OCI-LY1 (cell line): ENCODE data around the gene SH3PXD2A.

Experiments used
- H2AFZ ChIP-seq: fragments of 200-600 bp; sonication (generic), shearing (Covaris generic); 2 replicates; pipeline ENCODE4 v1.6.0; 2014; ENCODE audit warnings: antibody characterized with exemption, mild to moderate bottlenecking, low read length
- H3F3A ChIP-seq: fragments of 200-600 bp; sonication (generic), shearing (Covaris generic); 2 replicates; pipeline ENCODE4 v1.6.0; 2014; ENCODE audit warnings: mild to moderate bottlenecking, antibody characterized with exemption, low read length, moderate library complexity; ENCODE audit not compliant: insufficient read depth
- H3K27ac ChIP-seq: fragments of 200-600 bp; sonication (generic); 2 replicates; pipeline ENCODE4 v1.5.1; 2014; ENCODE audit warnings: low read length, mixed run types, mild to moderate bottlenecking, low read depth; ENCODE audit not compliant: poor library complexity, severe bottlenecking
- H3K27me3 ChIP-seq: fragments of 200-600 bp; sonication (generic); 2 replicates; pipeline ENCODE4 v1.6.0; 2014; ENCODE audit warnings: antibody characterized with exemption, mild to moderate bottlenecking, low read length, moderate library complexity; ENCODE audit not compliant: insufficient read depth
- H3K36me3 ChIP-seq: fragments of 200-600 bp; sonication (generic); 2 replicates; pipeline ENCODE4 v1.6.1; 2014; ENCODE audit warnings: mild to moderate bottlenecking, antibody characterized with exemption, low read length, moderate library complexity, mixed read lengths; ENCODE audit not compliant: insufficient read depth
- H3K4me1 ChIP-seq: fragments of 200-600 bp; sonication (generic); 2 replicates; pipeline ENCODE4 v1.5.1; 2014; ENCODE audit warnings: mild to moderate bottlenecking, low read length, moderate library complexity; ENCODE audit not compliant: insufficient read depth, severe bottlenecking
- H3K4me2 ChIP-seq: fragments of 200-600 bp; sonication (generic), shearing (Covaris generic); 2 replicates; pipeline ENCODE4 v1.6.1; 2014; ENCODE audit warnings: low read length
- H3K4me3 ChIP-seq: fragments of 200-600 bp; sonication (generic); 2 replicates; pipeline ENCODE4 v1.5.1; 2014; ENCODE audit warnings: low read length, low read depth, mild to moderate bottlenecking, mixed read lengths; ENCODE audit not compliant: poor library complexity, severe bottlenecking
- H3K79me2 ChIP-seq: fragments of 200-600 bp; shearing (Covaris generic); 2 replicates; pipeline ENCODE4 v1.6.1; 2016; ENCODE audit warnings: mixed run types, low read length, mixed read lengths; ENCODE audit not compliant: insufficient read depth
- H3K9ac ChIP-seq: fragments of 200-600 bp; sonication (generic), shearing (Covaris generic); 2 replicates; pipeline ENCODE4 v1.6.1; 2014; ENCODE audit warnings: mild to moderate bottlenecking, low read length, mixed read lengths
- H3K9me2 ChIP-seq: fragments of 200-600 bp; sonication (generic), shearing (Covaris generic); 2 replicates; pipeline ENCODE4 v1.6.1; 2014; ENCODE audit warnings: low read depth, mild to moderate bottlenecking, low read length, mixed read lengths
- H3K9me3 ChIP-seq: fragments of 200-600 bp; shearing (Covaris generic); 2 replicates; pipeline ENCODE4 v1.6.1; 2014; ENCODE audit warnings: low read length, mixed read lengths
- H4K20me1 ChIP-seq: fragments of 200-600 bp; sonication (generic), shearing (Covaris generic); 2 replicates; pipeline ENCODE4 v1.6.0; 2016; ENCODE audit warnings: mild to moderate bottlenecking, low read length; ENCODE audit not compliant: insufficient read depth
- EZH2 ChIP-seq: fragments of 200-600 bp; sonication (generic), shearing (Covaris generic); IDR thresholded peaks from 2 replicates; pipeline ENCODE4 v1.8.0; 2017; ENCODE audit warnings: borderline replicate concordance, mixed run types, mild to moderate bottlenecking, antibody characterized with exemption, low read length, moderate library complexity, mixed read lengths
- TF ChIP-seq, protein P1 (sequence below): fragments of 200-600 bp; sonication (generic), shearing (Covaris generic); IDR thresholded peaks from 2 replicates; pipeline ENCODE4 v1.5.1; 2017; ENCODE audit warnings: mild to moderate bottlenecking, antibody characterized with exemption, low read length, moderate library complexity, mixed read lengths

The SH3PXD2A gene

DNA sequence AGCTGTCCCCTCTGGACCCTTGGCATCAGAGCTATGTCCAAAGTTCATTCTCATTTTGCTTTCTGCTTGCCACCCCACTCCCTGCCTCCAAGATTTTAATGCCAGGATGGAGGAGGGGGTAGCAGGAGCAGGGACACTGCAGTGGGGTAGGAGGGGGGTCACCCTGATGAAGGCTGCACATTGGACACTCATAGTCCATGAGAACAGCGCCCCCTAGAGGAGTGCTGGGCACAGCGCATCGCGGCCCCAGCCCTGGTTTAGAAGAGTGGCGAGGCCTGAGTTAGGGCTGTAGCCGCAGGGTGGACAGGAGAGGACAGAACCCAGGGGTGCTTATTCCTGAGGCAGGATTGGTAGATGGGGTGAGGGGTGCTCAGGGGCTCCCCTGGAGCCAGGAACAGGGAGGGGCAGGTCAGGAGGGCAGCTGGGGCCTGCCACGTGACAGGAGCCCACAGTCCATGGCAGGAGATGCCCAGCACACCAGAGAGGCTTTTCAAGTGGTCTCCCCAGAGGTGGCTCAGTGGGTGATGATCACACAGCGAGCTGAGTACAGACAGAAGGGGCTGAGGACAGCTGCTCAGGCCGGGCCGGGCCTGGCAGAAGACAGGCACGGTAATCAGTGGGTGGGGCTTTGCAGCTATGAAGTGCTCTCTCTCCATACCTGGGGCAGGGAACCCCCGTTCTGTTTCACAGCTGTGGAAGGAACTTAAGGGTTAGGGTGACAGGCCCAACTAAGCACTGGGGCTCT lies 290.4 kb downstream of the SH3PXD2A start:
- TF ChIP-seq, protein P1, sequence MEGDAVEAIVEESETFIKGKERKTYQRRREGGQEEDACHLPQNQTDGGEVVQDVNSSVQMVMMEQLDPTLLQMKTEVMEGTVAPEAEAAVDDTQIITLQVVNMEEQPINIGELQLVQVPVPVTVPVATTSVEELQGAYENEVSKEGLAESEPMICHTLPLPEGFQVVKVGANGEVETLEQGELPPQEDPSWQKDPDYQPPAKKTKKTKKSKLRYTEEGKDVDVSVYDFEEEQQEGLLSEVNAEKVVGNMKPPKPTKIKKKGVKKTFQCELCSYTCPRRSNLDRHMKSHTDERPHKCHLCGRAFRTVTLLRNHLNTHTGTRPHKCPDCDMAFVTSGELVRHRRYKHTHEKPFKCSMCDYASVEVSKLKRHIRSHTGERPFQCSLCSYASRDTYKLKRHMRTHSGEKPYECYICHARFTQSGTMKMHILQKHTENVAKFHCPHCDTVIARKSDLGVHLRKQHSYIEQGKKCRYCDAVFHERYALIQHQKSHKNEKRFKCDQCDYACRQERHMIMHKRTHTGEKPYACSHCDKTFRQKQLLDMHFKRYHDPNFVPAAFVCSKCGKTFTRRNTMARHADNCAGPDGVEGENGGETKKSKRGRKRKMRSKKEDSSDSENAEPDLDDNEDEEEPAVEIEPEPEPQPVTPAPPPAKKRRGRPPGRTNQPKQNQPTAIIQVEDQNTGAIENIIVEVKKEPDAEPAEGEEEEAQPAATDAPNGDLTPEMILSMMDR, result peak; percentile 86
- no peak for TF ChIP-seq EZH2
- Histone ChIP-seq H3K27ac (no peak overlapping the region), H3K9me3 (no peaks in the 10 kb centered on the region), H3K79me2 (no peaks in the 10 kb centered on the region), H4K20me1 (no peaks in the 10 kb centered on the region), H3K4me3 (no peak overlapping the region), H3K36me3 (no peaks in the 10 kb centered on the region), H3K4me1 (no peaks in the 10 kb centered on the region), H2AFZ (no peak overlapping the region), H3K9me2 (no peaks in the 10 kb centered on the region), H3K4me2 (no peak overlapping the region), H3K9ac (no peak overlapping the region), H3K27me3 (no peaks in the 10 kb centered on the region), H3F3A (no peaks in the 10 kb centered on the region)

- TF ChIP-seq, protein P1, result no peak
- TF ChIP-seq EZH2, result no peak
- Histone ChIP-seq H3K4me3 (no peak overlapping the region), H3F3A (no peaks in the 10 kb centered on the region), H3K4me2 (no peak overlapping the region), H3K9ac (no peak overlapping the region), H3K4me1 (no peaks in the 10 kb centered on the region), H3K27ac (no peak overlapping the region), H3K79me2 (no peaks in the 10 kb centered on the region), H4K20me1 (no peaks in the 10 kb centered on the region), H2AFZ (no peak overlapping the region), H3K36me3 (no peaks in the 10 kb centered on the region), H3K9me2 (no peaks in the 10 kb centered on the region), H3K9me3 (no peaks in the 10 kb centered on the region), H3K27me3 (no peaks in the 10 kb centered on the region)
These were observed 291.3 kb downstream of the SH3PXD2A start for GRCh38 chr10:103564116-103564501.

DNA sequence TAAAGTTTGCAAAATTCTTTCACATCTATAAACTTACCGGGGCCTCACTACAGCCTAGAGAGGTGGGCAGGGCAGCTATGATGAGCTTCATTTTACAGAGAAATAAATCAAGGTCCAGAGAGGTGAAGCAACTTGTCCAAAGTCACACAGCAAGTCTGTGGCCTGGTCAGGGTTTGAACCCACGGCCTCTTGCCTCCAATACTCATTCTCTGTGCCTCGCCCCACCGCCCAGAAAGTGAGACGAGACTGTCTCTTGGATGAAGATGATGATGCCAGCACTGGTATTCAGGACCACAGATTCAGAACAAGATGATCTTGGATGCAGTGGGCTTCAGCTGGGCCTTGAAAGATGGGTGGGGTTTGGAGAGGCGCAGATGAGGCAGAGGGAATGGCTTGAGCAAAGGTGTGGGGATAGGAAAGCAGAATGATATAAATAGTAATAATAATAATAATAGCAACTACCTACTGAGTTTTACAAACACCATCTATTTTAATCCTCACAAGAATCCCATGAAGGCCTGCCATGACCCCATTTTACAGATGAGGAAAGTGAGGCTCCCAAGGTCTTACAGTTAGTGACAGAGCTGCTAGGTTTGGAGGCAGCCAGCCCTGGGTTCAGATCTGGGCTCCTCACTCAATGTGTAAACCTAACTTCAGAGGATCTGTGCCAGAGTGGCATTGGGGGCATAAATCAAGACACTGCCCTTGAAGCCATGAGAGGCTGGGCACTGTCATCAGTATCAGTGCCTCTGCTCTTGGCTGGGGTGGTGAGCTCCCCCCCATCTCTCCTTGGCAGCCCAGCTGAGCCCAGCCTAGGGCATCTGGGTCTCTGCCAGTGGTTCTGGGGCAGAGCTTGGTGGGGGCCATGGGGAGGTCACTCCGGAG lies 291.9 kb downstream of the SH3PXD2A start:
- Histone ChIP-seq H3F3A (no peaks in the 10 kb centered on the region), H4K20me1 (no peaks in the 10 kb centered on the region), H3K4me2 (no peak overlapping the region), H3K27ac (no peak overlapping the region), H3K4me1 (no peaks in the 10 kb centered on the region), H3K4me3 (no peak overlapping the region), H3K9me3 (no peaks in the 10 kb centered on the region), H3K9ac (no peak overlapping the region), H3K79me2 (no peaks in the 10 kb centered on the region), H3K36me3 (no peaks in the 10 kb centered on the region), H2AFZ (no peak overlapping the region), H3K9me2 (no peaks in the 10 kb centered on the region), H3K27me3 (no peaks in the 10 kb centered on the region)
- no peak for TF ChIP-seq EZH2
- TF ChIP-seq, protein P1, result no peak
